Hepatocyte (in vitro differentiated cells): Measurements from ENCODE around the gene PDE4D. TPM values are rescaled to one million over a fixed set of nuclear protein-coding genes. Genes with fewer than 3 reads are reported as not detected.

ENCODE experiments used
- DNase-seq: peaks from one replicate; pipeline ENCODE4 v3.0.0-alpha.2; 2016; ENCODE audit warnings: low spot score
- H2AFZ ChIP-seq: fragments of 200-600 bp; sonication (generic); 2 replicates; pipeline ENCODE4 v1.6.0; 2016; ENCODE audit warnings: antibody characterized with exemption, mild to moderate bottlenecking
- H3K27ac ChIP-seq: fragments of 200-600 bp; sonication (generic); 2 replicates; pipeline ENCODE4 v1.5.1; 2016; ENCODE audit warnings: mild to moderate bottlenecking
- H3K27me3 ChIP-seq: fragments of 200-600 bp; sonication (generic); 2 replicates; pipeline ENCODE4 v1.6.1; 2016
- H3K36me3 ChIP-seq: fragments of 200-600 bp; sonication (generic); replicated peaks from 2 replicates; pipeline ENCODE4 v1.5.1; 2016; ENCODE audit warnings: low read depth; ENCODE audit not compliant: insufficient read depth
- H3K4me1 ChIP-seq: fragments of 200-600 bp; sonication (generic); 2 replicates; pipeline ENCODE4 v1.5.1; 2016; ENCODE audit warnings: mild to moderate bottlenecking, moderate library complexity; ENCODE audit not compliant: insufficient read depth
- H3K4me2 ChIP-seq: fragments of 200-600 bp; sonication (generic); 2 replicates; pipeline ENCODE4 v1.6.0; 2016
- H3K4me3 ChIP-seq: fragments of 200-600 bp; sonication (generic); 2 replicates; pipeline ENCODE4 v1.5.1; 2016; ENCODE audit warnings: mild to moderate bottlenecking
- H3K79me2 ChIP-seq: fragments of 200-600 bp; sonication (generic); 2 replicates; pipeline ENCODE4 v1.6.0; 2017; ENCODE audit warnings: mild to moderate bottlenecking
- H3K9me2 ChIP-seq: fragments of 200-600 bp; sonication (generic); replicated peaks from 2 replicates; pipeline ENCODE4 v1.6.0; 2017; ENCODE audit warnings: mild to moderate bottlenecking; ENCODE audit not compliant: insufficient read depth
- H3K9me3 ChIP-seq: fragments of 200-600 bp; sonication (generic); 2 replicates; pipeline ENCODE4 v1.5.1; 2016; ENCODE audit warnings: low read depth, mild to moderate bottlenecking
- H4K20me1 ChIP-seq: fragments of 200-600 bp; sonication (generic); 2 replicates; pipeline ENCODE4 v1.6.0; 2016; ENCODE audit warnings: mild to moderate bottlenecking; ENCODE audit not compliant: insufficient read depth, poor library complexity, severe bottlenecking
- CTCF ChIP-seq: fragments of 200-600 bp; sonication (generic); IDR thresholded peaks from 2 replicates; pipeline ENCODE4 v1.5.1; 2016; ENCODE audit warnings: antibody characterized with exemption, mild to moderate bottlenecking; ENCODE audit not compliant: poor library complexity
- EZH2 ChIP-seq: fragments of 200-600 bp; sonication (generic); IDR thresholded peaks from 2 replicates; pipeline ENCODE4 v1.6.1; 2016; ENCODE audit warnings: antibody characterized with exemption, mild to moderate bottlenecking, borderline replicate concordance
- EZH2phosphoT487 ChIP-seq: fragments of 200-600 bp; sonication (generic); IDR thresholded peaks from one replicate; pipeline ENCODE4 v1.6.1; 2018; ENCODE audit warnings: antibody characterized with exemption, mild to moderate bottlenecking, low read depth, moderate library complexity; ENCODE audit not compliant: unreplicated experiment, severe bottlenecking
- WGBS: methylation state at CpG from one replicate; pipeline ENCODE4 v1.1.6; 2016; ENCODE audit warnings: low lambda C conversion rate; ENCODE audit errors: missing lambda C conversion rate; 5-methylcytosine and 5-hydroxymethylcytosine counted together
- polyA plus RNA-seq: library from polyadenylated mRNA; unstranded; fragments of >200 nt; fragmentation: Nextera tagmentation; extraction: Ambion mirVana; gene quantifications from 2 replicates; pipeline ENCODE4 v1.2.1, GENCODE V29; 2016
- total RNA-seq: library from RNA; depleted of rRNA; stranded (reverse); fragments of >200 nt; gene quantifications from 2 replicates; pipeline ENCODE4 v1.2.3, GENCODE V29; 2014

Gene PDE4D
- total and polyA plus RNA-seq, 2 experiments from 2014 or later: 14.5 to 45.2 TPM

GRCh38 chr5:59340637-59341036 lies 552.9 kb downstream of the PDE4D start:
- no peaks in the 10 kb centered on the region for H3K27me3 ChIP-seq
- no peak overlapping the region for H3K4me3 ChIP-seq
- no peaks in the 10 kb centered on the region for H3K9me2 ChIP-seq
- 100% methylated on average over 1 of the region's 1 CpG for WGBS
- no peaks in the 10 kb centered on the region for H4K20me1 ChIP-seq
- no peak for DNase-seq
- no peak overlapping the region for H3K27ac ChIP-seq
- H3K9me3 ChIP-seq: no peaks in the 10 kb centered on the region
- no peaks in the 10 kb centered on the region for H3K4me1 ChIP-seq
- no peak overlapping the region for H2AFZ ChIP-seq
- H3K4me2 ChIP-seq: no peak overlapping the region
- no peak for TF ChIP-seq EZH2
- no peak for TF ChIP-seq EZH2phosphoT487
- TF ChIP-seq CTCF: no peak
- no peaks in the 10 kb centered on the region for H3K79me2 ChIP-seq
- no peaks in the 10 kb centered on the region for H3K36me3 ChIP-seq

DNA sequence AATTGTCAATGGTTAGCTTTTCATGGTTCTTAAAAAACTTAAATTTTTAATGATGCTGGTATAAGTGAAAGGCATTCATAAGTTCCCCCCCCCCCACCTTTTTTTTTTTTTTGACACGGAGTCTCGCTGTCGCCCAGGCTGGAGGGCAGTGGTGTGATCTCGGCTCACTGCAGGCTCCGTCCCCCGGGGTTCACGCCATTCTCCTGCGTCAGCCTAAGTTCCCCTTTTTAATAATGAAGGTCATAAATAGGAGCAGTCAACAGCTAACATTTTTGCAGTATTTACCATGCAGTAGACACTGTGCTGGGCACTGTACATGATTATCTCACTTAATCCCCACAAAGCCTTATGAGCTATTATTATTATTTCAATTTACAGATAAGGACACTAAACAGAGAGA lies 556.3 kb downstream of the PDE4D start:
- H3K36me3 ChIP-seq: no peaks in the 10 kb centered on the region
- H3K9me2 ChIP-seq: no peaks in the 10 kb centered on the region
- TF ChIP-seq CTCF: no peak
- no peak for TF ChIP-seq EZH2phosphoT487
- no peak for TF ChIP-seq EZH2
- WGBS: 90% methylated on average over 8 of the region's 8 CpGs
- no peaks in the 10 kb centered on the region for H3K27me3 ChIP-seq
- no peaks in the 10 kb centered on the region for H3K79me2 ChIP-seq
- H3K4me1 ChIP-seq: no peaks in the 10 kb centered on the region
- no peak overlapping the region for H3K4me2 ChIP-seq
- H2AFZ ChIP-seq: no peak overlapping the region
- DNase-seq: no peak
- no peaks in the 10 kb centered on the region for H3K9me3 ChIP-seq
- no peak overlapping the region for H3K4me3 ChIP-seq
- H4K20me1 ChIP-seq: no peaks in the 10 kb centered on the region
- no peak overlapping the region for H3K27ac ChIP-seq

- H3K9me2 ChIP-seq: no peaks in the 10 kb centered on the region
- no peak overlapping the region for H2AFZ ChIP-seq
- TF ChIP-seq CTCF (no peak), EZH2 (no peak), EZH2phosphoT487 (no peak)
- no peak overlapping the region for H3K4me2 ChIP-seq
- H3K4me1 ChIP-seq: no peaks in the 10 kb centered on the region
- 89% methylated on average over 1 of the region's 1 CpG for WGBS
- no peaks in the 10 kb centered on the region for H3K27me3 ChIP-seq
- no peak overlapping the region for H3K27ac ChIP-seq
- no peak overlapping the region for H3K4me3 ChIP-seq
- H3K9me3 ChIP-seq: no peaks in the 10 kb centered on the region
- no peaks in the 10 kb centered on the region for H4K20me1 ChIP-seq
- no peaks in the 10 kb centered on the region for H3K36me3 ChIP-seq
- no peak for DNase-seq
- H3K79me2 ChIP-seq: no peaks in the 10 kb centered on the region
Observed at GRCh38 chr5:59335544-59335943, 558.0 kb downstream of the PDE4D start.

GRCh38 chr5:59333416-59333815 lies 560.1 kb downstream of the PDE4D start:
- H3K36me3 ChIP-seq: no peaks in the 10 kb centered on the region
- no peaks in the 10 kb centered on the region for H3K79me2 ChIP-seq
- H2AFZ ChIP-seq: no peak overlapping the region
- no peak overlapping the region for H3K27ac ChIP-seq
- no peaks in the 10 kb centered on the region for H3K9me2 ChIP-seq
- H3K27me3 ChIP-seq: no peaks in the 10 kb centered on the region
- H3K9me3 ChIP-seq: no peaks in the 10 kb centered on the region
- H4K20me1 ChIP-seq: no peaks in the 10 kb centered on the region
- H3K4me3 ChIP-seq: no peak overlapping the region
- no peak for DNase-seq
- TF ChIP-seq EZH2phosphoT487 (no peak), CTCF (no peak), EZH2 (no peak)
- peaks cover 7% of the 10 kb centered on the region for H3K4me1 ChIP-seq
- no peak overlapping the region for H3K4me2 ChIP-seq
